ENCODE data around the gene LIN37.
"Not testable (repeated sequence)": the region's sequence is repeated elsewhere in the genome, so short reads cannot be mapped to it uniquely, and the experiment has no call there.

LIN37 gene

DNA sequence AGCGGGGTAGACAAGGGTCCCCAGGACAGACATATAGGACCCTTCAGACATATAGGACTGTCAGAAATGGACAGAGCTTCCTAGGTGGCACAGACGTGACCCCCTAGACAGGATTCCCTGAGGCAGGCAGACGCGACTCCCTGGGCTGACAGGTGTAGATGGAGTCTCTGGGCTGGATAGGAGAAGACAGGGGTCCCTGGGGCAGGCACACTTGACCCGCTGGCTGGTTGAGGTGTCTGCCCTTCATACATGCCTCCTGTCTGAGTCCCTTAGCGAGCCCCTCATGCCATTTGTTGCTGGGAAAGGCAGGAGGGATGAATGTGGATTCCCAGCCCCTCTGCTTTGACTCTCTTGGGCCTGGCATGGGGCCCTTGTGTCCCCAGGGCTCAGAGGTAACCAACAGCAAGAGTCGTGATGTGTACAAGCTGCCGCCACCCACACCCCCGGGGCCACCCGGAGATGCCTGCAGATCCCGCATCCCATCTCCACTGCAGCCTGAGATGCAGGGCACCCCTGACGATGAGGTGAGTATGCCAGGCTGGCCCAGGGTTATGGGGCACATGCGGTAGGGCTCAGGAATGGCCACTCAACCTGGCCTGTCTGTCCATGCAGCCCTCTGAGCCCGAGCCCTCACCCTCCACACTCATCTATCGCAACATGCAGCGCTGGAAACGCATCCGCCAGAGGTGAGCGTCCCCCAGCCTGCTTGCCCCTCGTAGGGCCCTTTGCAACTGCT lies 5.4 kb downstream of the LIN37 start:
- no peak for DNase-seq (ENCODE audit: low spot score)

GRCh38 chr19:35754370-35755130 lies 6.2 kb downstream of the LIN37 start:
- no peak for DNase-seq (ENCODE audit: low spot score)

GRCh38 chr19:35755131-35755549 lies 6.8 kb downstream of the LIN37 start:
- no peak for DNase-seq (ENCODE audit: low spot score)

DNA sequence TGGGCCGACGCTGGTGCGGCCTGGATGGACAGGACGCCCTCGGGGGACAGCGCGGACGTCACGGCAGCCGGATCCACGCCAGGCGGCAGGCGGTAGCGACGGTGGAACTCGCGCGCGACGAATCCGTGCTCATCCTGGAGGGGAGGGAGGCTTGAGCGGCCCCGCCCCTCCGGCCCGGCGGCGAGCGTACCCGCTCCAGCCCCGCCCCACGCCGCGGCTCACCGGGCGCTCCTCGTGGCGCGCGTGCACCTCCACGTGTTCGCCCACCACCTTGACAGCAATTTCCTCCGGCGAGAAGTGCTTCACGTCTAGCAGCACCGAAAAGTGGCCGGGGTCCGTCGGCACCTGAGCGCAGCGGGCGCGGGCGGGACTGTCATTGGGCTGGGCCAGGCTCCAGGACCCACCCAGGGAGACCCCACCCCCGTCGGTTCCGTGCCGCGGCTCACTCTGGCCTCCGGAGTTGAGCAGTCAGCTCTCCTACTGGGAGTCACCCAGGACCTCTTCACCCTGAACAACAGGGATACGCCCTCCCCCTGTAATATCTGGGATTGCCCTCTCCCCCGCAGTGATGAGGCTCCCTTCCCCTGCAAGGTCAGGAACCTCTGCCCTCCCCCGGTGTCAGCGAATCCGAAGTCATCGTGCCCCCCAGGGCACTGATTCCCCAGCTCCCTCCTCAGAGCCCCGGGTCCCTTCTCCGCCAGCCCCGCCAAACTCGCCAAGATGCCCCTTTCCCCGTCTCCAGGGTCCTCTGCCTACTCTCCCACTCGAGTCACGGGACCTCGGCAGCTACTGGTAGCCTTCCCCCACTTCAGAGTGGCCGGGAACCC lies 7.4 kb downstream of the LIN37 start:
- DNase-seq (ENCODE audit: low spot score), result no peak

GRCh38 chr19:35756377-35757230 lies 8.2 kb downstream of the LIN37 start, which contains the start of gene HSPB6:
Gene HSPB6 (minus strand): TSS chr19:35757029. CDS start chr19:35757008, 21 bp downstream.
- DNase-seq (ENCODE audit: low spot score), result no peak

DNA sequence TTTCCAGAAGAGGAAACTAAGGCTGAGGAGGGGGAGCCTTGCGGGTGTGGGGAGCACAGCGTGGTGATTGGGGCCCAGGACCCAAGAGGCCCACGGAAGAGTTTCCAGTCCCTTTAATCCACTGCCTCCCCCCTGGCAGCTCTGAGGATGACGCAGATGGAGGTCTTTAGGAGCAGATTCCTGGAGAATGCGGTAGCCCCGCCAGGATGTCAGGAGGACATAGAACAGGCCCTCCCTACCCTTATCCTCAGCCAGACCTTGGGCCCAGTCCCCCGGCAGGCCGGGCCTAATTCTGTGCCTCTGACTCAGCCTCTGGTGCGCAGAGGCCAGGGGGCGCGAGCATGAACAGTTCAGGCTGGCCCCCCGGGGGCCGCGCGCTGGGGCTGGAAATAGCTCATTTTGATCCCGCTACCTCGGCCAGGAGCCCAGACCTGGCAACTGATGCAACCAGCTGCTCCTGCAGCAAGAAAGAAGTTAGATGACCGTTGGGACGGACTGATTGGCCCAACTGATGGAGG lies 8.9 kb downstream of the LIN37 start:
- DNase-seq (ENCODE audit: low spot score), result no peak

DNA sequence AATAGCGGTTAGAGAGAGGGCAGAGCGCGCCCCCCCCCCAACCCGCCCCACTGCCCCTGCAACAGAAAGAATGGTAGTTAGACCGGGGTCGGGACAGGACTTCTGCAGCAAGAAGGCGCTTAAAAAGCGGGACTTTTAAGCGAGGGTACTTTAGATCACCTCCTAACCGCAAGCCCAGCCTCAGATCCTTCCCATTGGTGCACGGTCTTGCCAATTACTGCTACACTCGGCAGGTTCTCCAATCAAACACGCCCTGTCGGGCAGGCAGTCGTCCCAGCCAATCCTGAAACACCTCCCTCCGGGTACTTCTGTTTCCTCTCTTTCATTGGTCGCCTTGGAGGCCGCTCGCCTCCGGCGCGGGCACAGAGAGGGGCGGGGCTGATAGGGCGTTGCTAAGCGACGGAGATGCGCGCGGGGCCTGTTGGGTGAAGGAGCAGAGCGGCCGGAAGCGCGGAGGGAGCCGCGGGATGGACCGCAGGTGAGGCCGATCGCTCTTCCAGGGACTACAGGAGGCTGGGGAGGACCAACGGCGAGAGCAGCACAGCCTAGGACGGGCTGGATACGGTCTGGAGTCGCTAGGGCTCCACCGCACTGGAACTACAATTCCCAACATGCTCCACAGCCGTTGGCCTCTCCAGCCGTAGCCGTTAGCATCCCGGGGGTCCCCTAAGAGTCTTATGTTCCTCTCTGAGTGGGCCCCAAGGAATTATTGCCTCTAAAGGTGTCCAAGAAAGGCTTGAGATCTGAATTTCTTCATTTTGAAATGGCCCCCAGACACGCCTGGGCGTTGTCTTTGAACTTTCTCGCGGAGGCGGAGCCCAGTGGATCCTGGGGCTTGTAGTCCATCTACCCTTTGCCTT lies 9.6 kb downstream of the LIN37 start, which contains the start of gene PROSER3:
Gene PROSER3, plus strand, starts transcription at position 428 of the 860 bp plus-strand sequence. Its CDS starts 40 bp downstream, at position 468.
- peak; percentile 100 for DNase-seq (ENCODE audit: low spot score)

DNA sequence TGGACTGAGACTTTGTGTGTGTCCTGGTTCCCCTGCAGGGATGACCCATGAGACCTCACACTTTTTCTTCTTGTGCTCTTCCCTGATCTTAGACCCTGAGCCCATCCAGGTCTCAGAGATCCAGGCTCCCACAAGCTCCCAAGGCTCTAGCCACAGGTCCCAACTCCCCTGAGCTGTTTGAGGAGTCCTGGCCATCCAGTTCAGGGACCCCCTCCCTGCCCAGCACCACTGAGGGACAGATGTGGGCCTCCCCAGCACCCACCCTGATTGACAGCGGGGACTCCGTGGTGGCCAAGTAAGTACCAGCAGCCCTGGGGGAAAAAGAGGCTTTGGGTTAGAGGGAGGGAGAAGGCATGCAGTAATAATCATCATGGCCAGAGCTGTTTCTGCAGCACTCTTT lies 11.3 kb downstream of the LIN37 start:
- DNase-seq (ENCODE audit: low spot score), result no peak

- DNase-seq (ENCODE audit: low spot score), result no peak
Measured at GRCh38 chr19:35760711-35761349, 12.5 kb downstream of the LIN37 start.

GRCh38 chr19:35764432-35765315 lies 16.3 kb downstream of the LIN37 start:
- no peak for DNase-seq (ENCODE audit: low spot score)

DNA sequence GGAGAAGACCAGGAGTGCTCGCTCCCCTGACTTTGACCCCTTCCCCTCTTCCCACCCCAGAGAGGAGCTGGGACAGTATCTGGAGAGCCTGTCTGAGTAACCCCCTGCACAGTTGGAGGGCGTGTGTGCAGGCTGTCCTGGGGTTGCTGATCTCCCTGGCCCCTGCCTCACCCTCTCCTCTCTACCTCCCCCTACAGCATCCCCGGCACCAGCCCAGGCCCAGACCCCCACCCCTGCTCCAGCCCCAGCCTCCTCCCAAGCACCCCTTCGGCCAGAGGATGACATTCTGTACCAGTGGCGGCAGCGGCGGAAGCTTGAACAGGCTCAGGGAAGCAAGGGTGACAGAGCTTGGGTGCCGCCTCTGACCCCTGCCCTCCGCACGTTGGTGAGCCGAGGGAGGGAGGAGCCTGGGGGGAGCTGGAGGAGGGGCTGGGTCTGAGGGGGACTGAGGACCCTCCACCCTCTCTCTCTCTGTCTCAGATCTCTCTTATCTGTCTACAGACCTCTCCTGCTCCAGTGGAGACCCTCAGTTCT lies 18.3 kb downstream of the LIN37 start:
- no peak for DNase-seq (ENCODE audit: low spot score)

DNA sequence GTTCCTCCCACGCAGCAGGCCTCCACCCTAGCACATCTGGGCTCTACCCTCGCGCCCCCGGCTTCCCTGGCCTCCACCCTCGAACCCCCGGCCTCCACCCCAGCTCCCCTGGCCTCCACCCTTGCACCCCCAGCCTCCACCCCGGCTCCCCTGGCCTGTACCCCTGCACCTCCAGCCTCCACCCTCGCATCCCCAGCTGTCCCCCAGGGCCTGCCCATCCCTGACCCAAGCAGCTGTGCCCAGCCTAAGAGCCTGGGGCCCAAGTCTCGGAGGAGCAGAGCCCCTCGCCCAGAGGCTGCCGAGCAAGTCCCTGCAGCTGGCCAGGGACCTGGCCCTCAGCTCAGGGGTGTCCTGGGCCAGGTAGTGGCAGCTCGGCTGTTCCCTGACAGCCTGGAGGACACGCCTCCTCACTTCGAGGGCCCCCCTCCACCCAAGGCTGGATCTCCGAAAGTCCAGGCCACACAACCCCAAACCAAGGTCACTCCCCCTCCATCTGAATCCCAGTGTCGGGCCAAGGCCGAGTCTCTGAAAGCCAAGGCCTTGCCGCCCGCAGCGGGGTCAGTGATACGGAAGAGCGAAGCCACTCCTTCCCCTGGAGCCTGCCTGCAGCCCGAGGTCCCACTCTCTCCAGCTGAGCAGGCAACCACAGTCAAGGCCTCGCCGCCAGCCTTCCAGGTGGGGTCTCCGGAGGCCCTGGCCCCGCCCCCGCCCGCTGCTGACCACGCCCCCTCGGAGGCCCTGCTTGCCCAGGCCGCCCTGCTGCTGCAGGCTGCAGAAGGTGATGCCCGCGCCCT lies 19.1 kb downstream of the LIN37 start:
- DNase-seq (ENCODE audit: low spot score), result peak; percentile 61

GRCh38 chr19:35768082-35768421 lies 19.7 kb downstream of the LIN37 start:
- DNase-seq (ENCODE audit: low spot score), result no peak

DNA sequence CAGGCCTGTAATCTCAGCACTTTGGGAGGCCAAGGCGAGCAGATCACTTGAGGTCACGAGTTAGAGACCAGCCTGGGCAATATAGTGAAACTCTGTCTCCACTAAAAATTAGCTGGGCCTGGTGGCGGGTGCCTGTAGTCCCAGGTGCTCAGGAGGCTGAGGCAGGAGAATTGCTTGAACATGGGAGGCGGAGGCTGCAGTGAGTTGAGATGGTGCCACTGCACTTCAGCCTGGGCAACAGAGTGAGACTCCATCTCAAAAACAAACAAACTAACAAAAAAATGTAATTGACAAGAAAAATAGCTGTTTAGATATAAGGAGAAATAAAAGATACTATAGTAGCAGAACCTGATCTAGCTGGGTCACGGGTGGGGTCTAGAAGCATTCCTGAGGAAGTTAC lies 24.0 kb downstream of the LIN37 start:
- DNase-seq (ENCODE audit: low spot score), result not testable (repeated sequence)

- no peak for DNase-seq (ENCODE audit: low spot score)
Measured at GRCh38 chr19:35773020-35773806, 24.8 kb downstream of the LIN37 start.

- DNase-seq (ENCODE audit: low spot score), result no peak
Measured at GRCh38 chr19:35774274-35775045, 26.1 kb downstream of the LIN37 start.
